Stimulated activated CD8-positive, alpha-beta memory T cell treated with anti-CD3 and anti-CD28 coated beads, Interleukin-2, amount 100 ng/mL, for 48 hours (primary cell): ENCODE data around the gene EPN2.
A peak's percentile ranks its signal among the peaks of the same experiment; 100 is the strongest.
"Not testable (repeated sequence)": the region's sequence is repeated elsewhere in the genome, so short reads cannot be mapped to it uniquely, and the experiment has no call there.

Source experiments
- DNase-seq, 2 donors: peaks; one replicate each; pipeline ENCODE4 v3.0.0-alpha.2; 2020; ENCODE audit warnings: low read depth in 2 of 2

EPN2 gene

DNA sequence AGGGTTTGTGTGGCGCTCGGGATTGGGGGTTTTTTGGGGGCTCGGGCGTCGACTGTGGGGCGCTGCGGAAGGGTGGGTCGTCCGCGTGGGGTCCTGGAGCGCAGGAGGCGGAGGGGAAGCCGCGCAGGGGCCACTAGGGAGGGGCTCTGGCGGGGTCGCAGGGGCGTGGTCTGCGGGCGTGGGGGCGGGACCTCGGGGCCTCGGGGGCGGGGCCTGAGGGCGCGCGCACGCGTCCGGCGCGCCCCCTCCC, at the start of gene EPN2:
Gene EPN2 (plus strand): TSS at position 228 of the 250 bp plus-strand sequence. CDS start 45,754 bp downstream, outside the sequence.
- DNase-seq: peak; percentile 27 to 48

DNA sequence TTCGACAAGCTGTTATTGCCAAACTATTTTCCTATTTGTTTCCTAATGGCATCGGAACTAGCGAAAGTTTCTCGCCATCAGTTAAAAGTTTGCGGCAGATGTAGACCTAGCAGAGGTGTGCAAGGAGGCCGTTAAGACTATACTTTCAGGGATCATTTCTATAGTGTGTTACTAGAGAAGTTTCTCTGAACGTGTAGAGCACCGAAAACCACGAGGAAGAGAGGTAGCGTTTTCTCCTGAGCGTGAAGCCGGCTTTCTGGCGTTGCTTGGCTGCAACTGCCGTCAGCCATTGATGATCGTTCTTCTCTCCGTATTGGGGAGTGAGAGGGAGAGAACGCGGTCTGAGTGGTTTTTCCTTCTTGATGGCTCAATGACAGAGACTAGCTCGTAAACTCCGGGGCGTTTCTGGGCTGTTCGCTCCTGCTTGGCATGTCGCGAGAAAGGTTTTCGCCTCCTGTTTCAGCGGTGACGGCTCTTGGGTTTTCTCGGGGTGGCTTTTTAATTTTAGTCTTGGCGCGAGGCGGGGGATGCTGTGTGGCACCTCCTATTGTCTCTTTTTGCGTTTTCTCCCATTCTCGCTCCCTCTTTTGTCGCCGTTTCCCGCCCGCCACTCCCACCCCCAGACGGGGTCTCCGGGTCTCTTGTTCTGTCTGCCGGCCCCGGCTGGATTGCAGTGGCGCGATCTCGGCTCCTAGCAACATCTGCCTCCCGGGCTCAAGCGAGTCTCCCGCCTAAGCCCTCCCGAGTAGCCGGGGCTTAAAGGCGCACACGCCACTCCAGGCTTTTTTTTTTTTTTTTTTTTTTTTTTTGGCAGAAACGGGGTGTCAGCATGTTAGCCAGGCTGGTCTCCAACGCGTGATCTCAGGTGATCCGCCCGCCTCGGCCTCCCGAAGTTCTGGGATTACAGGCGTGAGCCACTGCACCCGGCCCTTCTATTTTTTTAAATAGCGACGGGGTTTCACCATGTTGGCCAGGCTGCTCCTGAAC, 49.0 kb upstream of the EPN2 start:
- DNase-seq: not testable (repeated sequence)

DNA sequence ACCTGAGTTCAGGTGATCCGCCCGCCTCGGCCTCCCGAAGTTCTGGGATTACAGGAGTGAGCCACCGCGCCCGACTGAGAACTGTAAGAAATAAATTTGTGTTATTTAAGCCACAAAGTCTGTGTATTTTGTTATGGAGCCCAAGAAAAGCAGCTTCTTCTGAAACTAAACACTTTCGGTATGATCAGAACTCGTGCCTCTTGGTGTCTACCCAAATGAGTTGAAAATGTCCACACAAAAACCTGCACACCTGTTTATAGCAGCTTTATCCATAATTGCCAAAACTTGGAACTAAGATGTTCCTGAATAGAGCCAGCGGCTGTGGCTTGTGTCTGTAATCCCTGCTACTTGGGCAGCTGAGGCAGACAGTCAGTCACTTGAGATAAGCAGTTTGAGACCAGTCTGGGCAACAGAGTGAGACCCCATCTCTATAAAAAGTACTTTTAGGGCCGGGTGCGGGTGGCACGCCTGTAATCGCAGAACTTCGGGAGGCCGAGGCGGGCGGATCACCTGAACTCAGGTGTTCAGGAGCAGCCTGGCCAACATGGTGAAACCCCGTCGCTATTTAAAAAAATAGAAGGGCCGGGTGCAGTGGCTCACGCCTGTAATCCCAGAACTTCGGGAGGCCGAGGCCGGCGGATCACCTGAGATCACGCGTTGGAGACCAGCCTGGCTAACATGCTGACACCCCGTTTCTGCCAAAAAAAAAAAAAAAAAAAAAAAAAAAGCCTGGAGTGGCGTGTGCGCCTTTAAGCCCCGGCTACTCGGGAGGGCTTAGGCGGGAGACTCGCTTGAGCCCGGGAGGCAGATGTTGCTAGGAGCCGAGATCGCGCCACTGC, 48.1 kb upstream of the EPN2 start:
- not testable (repeated sequence) for DNase-seq

- DNase-seq: not testable (repeated sequence)
Observed at GRCh38 chr17:19189781-19190405, 47.3 kb upstream of the EPN2 start.

GRCh38 chr17:19196382-19197204, 40.6 kb upstream of the EPN2 start:
- not testable (repeated sequence) for DNase-seq

DNA sequence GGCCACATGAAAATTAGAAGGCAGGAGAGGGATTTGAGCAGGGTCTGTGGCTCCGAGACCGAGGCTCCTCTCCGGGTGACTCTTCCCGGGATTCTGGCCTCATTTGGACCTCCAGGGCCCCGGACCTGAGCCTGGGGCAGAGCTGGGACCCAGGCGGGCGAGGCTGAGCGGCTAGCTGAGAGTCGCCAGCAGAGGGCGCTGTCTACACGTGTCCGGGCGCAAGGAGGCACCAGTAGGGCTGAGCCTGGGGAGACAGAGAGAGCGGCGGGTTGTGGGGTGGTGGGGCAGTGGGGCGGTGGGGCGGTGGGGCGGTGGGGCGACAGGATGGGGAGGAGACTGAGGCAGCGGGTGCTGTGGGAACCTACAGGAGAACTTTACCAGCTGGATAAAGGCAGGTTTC, 34.7 kb upstream of the EPN2 start:
- DNase-seq: not testable (repeated sequence)

GRCh38 chr17:19203429-19203828, 33.7 kb upstream of the EPN2 start:
- not testable (repeated sequence) for DNase-seq

DNA sequence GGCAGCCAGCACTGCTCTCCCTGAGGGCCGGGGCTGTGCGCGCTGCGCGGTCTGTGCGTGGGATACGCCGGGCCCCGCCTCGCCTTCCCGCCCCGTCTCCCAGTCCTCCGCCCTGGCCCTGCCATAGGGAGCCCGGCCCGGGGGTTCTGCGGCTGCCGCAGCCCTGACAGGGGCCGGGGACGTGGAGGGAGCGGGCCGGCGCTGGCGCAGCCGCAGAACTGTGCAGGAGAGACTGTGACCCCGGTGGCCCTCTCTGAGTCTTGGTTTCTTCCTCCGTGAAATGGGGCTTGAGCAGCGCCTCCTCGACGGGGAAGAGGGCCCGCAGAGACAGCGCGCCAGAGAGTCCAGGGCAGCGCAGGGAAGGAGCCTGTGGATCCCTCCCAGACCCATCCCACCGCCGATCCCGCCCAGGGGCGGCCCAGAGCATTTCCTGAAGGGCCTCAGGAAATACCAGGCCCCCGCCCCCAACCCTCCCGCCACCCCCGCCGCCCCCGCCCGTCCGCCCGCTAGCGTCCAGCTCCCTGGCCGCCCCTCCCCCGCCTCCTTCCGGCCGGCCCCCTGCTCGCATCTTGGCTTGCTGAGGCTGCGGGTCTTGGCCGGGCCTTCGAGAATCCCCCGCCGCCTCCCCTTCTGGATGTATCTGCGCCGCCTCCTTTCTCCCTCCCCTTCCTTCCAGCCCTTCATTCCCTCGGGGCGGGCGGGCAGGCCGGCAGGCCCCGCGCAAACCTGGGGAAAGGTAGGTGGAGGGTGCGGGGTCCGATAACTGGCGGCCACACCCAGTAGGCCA, 21.9 kb upstream of the EPN2 start:
- not testable (repeated sequence) for DNase-seq

DNA sequence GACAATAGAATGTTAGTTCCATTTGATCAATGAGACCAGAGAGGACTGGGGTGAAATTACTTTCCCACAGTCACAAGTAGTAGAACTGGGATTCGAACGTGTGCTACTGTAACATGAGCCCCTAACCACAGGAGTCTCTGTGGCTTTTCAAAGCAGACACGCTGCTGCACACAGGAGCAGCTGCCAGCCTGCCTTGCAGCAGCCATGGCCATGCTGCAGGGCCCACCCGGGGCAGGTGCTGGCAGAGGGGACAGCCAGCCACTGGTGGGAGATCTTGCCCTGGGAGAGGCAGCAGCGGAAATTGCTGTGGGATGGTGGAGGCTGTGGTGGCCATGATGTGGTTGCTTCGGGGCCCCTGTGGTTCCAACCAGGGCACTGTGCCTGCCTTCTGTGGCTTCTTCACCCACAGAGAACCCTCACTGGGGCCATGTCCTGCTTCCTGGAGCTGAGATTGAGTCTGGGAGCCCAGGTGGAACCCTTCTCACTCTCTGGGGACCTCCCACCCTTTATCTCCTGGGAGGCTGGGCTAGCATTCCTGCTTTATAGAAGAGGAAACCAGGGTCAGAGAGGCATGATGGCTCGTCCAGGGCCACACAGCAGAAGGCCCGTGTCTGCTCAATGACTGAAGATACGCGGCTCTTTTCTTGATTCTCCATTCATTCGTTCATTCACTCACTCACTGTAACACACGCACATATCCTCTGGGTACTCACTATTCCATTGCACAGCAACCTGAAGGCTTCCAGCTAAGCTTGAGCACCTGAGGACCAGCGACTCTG, 20.8 kb upstream of the EPN2 start:
- DNase-seq: not testable (repeated sequence)

- DNase-seq: not testable (repeated sequence)
Observed at GRCh38 chr17:19218914-19219313, 18.3 kb upstream of the EPN2 start.

- not testable (repeated sequence) for DNase-seq
Observed at GRCh38 chr17:19219384-19219783, 17.8 kb upstream of the EPN2 start.

DNA sequence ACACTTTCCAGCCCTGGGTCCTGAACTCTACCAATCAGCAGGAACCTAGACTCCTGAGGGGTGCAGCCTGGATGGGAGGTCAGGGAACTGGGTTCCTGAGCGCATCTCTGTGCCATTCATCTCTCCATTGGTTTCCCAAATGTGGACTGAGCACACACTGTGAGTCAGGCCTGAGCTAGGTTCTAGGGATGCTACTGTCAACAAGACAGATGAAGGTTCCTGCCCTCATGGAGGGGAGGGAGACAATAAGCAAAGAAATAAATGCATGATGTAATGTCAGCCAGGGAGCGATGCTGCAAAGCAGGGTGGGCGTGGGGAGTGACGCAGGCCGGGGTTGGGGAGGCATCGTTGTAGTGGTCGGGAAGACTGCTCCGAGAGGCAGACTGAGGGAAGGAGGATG, 17.0 kb upstream of the EPN2 start:
- not testable (repeated sequence) for DNase-seq

DNA sequence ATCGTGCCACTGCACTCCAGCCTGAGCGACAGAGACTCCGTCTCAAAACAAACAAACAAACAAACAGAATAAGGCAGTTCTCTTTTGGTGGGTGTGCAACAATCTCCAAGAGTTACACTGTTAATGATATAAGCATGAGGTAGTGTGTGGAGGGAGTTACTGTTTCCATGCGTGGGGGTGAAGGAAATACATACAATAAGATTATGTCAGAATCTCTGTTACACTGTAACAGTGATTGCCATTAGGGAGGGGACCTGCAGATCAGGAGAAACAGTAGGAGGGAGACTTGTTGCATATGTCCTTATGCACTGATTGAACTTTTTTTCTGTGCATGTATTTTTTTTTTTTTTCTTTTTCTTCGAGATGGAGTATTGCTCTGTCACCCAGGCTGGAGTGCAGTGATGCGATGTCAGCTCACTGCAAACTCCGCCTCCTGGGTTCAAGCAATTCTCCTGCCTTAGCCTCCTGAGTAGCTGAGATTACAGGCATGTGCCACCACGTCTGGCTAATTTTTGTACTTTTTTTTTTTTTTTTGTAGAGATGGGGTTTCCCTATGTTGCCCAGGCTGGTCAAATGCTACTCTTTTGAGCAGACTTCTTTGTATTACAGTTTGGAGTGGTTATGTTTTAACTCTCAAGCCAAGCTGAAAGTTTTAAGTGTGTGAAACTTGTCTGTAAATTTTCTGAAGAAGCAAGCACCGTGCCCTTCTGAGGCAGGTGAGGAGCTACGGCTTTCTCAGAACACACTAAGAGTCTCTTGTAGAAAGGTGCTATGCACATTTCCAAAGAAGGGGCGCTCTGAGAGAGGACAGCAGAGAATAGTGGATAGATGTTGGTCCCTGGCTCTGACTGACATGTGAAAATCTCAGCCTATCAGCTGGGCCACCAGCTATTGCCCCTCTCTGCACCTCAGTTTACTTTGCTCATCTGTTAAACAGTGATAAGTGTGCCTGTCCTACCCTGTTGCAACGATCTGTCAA, 10.3 kb upstream of the EPN2 start:
- not testable (repeated sequence) for DNase-seq

DNA sequence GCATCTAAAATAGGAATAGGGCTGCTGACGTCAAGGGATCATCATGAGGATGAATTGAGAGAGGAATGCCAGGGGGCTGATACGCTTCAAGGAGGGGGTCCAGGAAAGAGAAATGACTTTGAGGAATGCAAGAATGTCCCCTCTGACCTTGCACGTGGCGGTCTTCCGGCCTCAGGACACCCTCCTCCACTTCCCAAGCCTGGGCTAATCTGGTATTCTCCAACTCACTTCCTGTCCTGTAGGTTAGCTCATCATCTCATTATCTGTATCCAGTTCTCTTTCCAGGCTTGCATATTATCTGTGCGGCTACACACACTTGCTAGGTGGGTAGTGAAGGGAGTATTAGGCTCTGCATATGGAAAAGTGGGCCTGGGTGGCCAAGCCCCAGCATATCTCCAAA, 2.5 kb upstream of the EPN2 start:
- not testable (repeated sequence) for DNase-seq

- DNase-seq: not testable (repeated sequence)
Observed at GRCh38 chr17:19236351-19237138, 621 bp upstream of the EPN2 start.

DNA sequence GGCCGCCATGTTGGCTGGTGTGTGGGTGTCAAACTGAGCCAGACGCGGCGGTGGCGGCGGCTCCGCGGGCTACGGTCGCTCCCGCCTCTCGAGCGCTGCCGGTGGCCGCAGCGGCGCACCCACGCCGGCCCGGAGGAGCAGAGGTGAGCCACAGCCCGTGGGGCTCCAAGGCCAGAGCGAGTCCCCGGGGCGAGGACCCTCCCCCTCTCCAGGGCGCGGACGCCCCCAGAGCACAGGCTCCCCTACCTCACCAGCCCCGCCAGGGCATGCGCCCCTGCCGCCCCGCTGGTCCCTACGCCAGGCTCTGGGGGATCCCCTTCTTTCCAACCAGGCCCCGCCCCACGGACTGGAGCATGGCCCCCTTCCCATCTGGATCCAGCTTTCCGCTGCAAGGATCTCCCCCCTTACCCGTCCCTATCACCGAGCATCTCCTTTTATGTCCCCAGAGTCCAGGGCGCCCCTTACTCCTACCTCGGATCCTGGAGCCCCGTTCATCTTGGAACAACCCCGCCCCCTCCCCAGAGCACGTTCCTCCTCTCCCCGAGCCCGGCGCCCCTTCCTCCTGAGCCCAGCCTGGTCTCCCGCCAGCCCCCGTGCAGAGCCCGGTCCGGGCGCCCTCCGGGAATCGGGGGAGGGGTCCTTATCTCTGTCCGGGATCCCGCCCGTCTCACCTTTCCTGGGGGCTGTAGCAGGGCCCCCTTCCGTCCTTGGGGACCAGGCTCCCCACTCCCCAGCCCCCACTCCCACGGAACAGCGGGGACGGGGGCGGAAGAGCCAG, 412 bp downstream of the EPN2 start:
- peak in 1 of 2 donors; percentile 15 for DNase-seq

GRCh38 chr17:19238167-19238505, 970 bp downstream of the EPN2 start:
- DNase-seq: no peak
